ENCODE data around the gene MED13L. TPM values are rescaled to one million over a fixed set of nuclear protein-coding genes. Genes with fewer than 3 reads are reported as not detected.

Gene MED13L
- total RNA-seq, 2 donors from 2014 or later = 88.9 to 140 TPM

- intact Hi-C loops (cut with DNase I) = no loop called here
- Histone ChIP-seq H3K27me3 (replicated peaks; ENCODE audit: insufficient read depth) (no peaks in the 10 kb centered on the region), H3K9me3 (no peaks in the 10 kb centered on the region), H3K4me3 (no peak overlapping the region), H3K4me1 (replicated peaks) (no peaks in the 10 kb centered on the region), H3K36me3 (no peaks in the 10 kb centered on the region), H3K27ac (no peak overlapping the region)
- DNase-seq (ENCODE audit: low spot score) = no peak
- 80% methylated on average over 8 of the region's 8 CpGs for WGBS
- TF ChIP-seq POLR2A (IDR thresholded peaks at IDR 0.05) (no peak), POLR2AphosphoS5 (IDR thresholded peaks at IDR 0.05) (no peak), CTCF (IDR thresholded peaks at IDR 0.05) (no peak)
Observed at GRCh38 chr12:116113398-116114130, 163.9 kb downstream of the MED13L start.

- intact Hi-C loops (cut with DNase I) = no loop called here
- Histone ChIP-seq H3K36me3 (no peaks in the 10 kb centered on the region), H3K27me3 (replicated peaks; ENCODE audit: insufficient read depth) (no peaks in the 10 kb centered on the region), H3K27ac (no peak overlapping the region), H3K4me1 (replicated peaks) (no peaks in the 10 kb centered on the region), H3K9me3 (no peaks in the 10 kb centered on the region), H3K4me3 (no peak overlapping the region)
- no peak for DNase-seq (ENCODE audit: low spot score)
- 75% methylated on average over 2 of the region's 2 CpGs for WGBS
- TF ChIP-seq CTCF (IDR thresholded peaks at IDR 0.05) (no peak), POLR2A (IDR thresholded peaks at IDR 0.05) (no peak), POLR2AphosphoS5 (IDR thresholded peaks at IDR 0.05) (no peak)
Observed at GRCh38 chr12:116106870-116107269, 170.6 kb downstream of the MED13L start.

- H3K27ac ChIP-seq = no peak overlapping the region
- H3K4me1 ChIP-seq (replicated peaks) = no peaks in the 10 kb centered on the region
- TF ChIP-seq CTCF (IDR thresholded peaks at IDR 0.05) (no peak), POLR2AphosphoS5 (IDR thresholded peaks at IDR 0.05) (no peak), POLR2A (IDR thresholded peaks at IDR 0.05) (no peak)
- 100% methylated on average over 2 of the region's 2 CpGs for WGBS
- H3K4me3 ChIP-seq = no peak overlapping the region
- no peak for DNase-seq (ENCODE audit: low spot score)
- no peaks in the 10 kb centered on the region for H3K36me3 ChIP-seq
- H3K27me3 ChIP-seq (replicated peaks; ENCODE audit: insufficient read depth) = no peaks in the 10 kb centered on the region
- intact Hi-C loops (cut with DNase I) = no loop called here
- no peaks in the 10 kb centered on the region for H3K9me3 ChIP-seq
Observed at GRCh38 chr12:116104167-116104767, 173.2 kb downstream of the MED13L start.

- WGBS = 92% methylated on average over 2 of the region's 2 CpGs
- intact Hi-C loops (cut with DNase I) = no loop called here
- no peak overlapping the region for H3K27ac ChIP-seq
- H3K27me3 ChIP-seq (replicated peaks; ENCODE audit: insufficient read depth) = no peaks in the 10 kb centered on the region
- H3K36me3 ChIP-seq = no peaks in the 10 kb centered on the region
- H3K4me1 ChIP-seq (replicated peaks) = no peaks in the 10 kb centered on the region
- TF ChIP-seq CTCF (IDR thresholded peaks at IDR 0.05) (no peak), POLR2A (IDR thresholded peaks at IDR 0.05) (no peak), POLR2AphosphoS5 (IDR thresholded peaks at IDR 0.05) (no peak)
- no peak overlapping the region for H3K4me3 ChIP-seq
- H3K9me3 ChIP-seq = no peaks in the 10 kb centered on the region
- DNase-seq (ENCODE audit: low spot score) = no peak
Observed at GRCh38 chr12:116101991-116102390, 175.5 kb downstream of the MED13L start.
